Calu3 (cell line): ENCODE measurements around the gene CCDC97. TPM values are rescaled to one million over a fixed set of nuclear protein-coding genes. Genes with fewer than 3 reads are reported as not detected.

Source experiments
- BruUV-seq: library from RNA; stranded (reverse); fragments of 400-500 nt; replicated peaks from 2 replicates; lab custom pipeline; 2021; lab: Mats Ljungman, UMichigan
- CTCF ChIA-PET: fragments of 300-600 bp; sonication (Branson Sonifier 250); formaldehyde crosslinking; loops from one replicate; lab custom pipeline; 2022; ENCODE audit warnings: antibody characterized with exemption; lab: Charles Lee
- DNase-seq: peaks from one replicate; pipeline ENCODE4 v3.0.0; 2022
- H3K27ac Mint-ChIP-seq: one replicate; pipeline ENCODE4 v1.8.0; 2022; ENCODE audit warnings: mixed read lengths; ENCODE audit not compliant: unreplicated experiment
- H3K27me3 Mint-ChIP-seq: one replicate; pipeline ENCODE4 v1.8.0; 2022; ENCODE audit warnings: mixed read lengths; ENCODE audit not compliant: unreplicated experiment
- H3K36me3 Mint-ChIP-seq: one replicate; pipeline ENCODE4 v1.8.0; 2022; ENCODE audit warnings: mild to moderate bottlenecking, moderate library complexity, mixed read lengths; ENCODE audit not compliant: insufficient read depth, unreplicated experiment
- H3K4me1 Mint-ChIP-seq: one replicate; pipeline ENCODE4 v1.8.0; 2022; ENCODE audit warnings: mild to moderate bottlenecking, low read depth, mixed read lengths; ENCODE audit not compliant: unreplicated experiment
- H3K4me3 Mint-ChIP-seq: one replicate; pipeline ENCODE4 v1.8.0; 2022; ENCODE audit warnings: mild to moderate bottlenecking, low read depth, moderate library complexity, mixed read lengths; ENCODE audit not compliant: unreplicated experiment
- H3K9me3 Mint-ChIP-seq: one replicate; pipeline ENCODE4 v1.8.0; 2022; ENCODE audit warnings: low read depth, mixed read lengths; ENCODE audit not compliant: unreplicated experiment
- CTCF ChIP-seq: fragments of 200-600 bp; IDR thresholded peaks from one replicate; pipeline ENCODE4 v1.8.0; 2022; ENCODE audit warnings: antibody characterized with exemption; ENCODE audit not compliant: unreplicated experiment
- intact Hi-C: fragments of 100-400 bp; cut with micrococcal nuclease; formaldehyde crosslinking; loops from one replicate; pipeline ENCODE4 v1.10.0; 2022; ENCODE audit not compliant: unreplicated experiment
- total RNA-seq: library from RNA; stranded (reverse); gene quantifications from 2 replicates; pipeline ENCODE4 v1.2.3, GENCODE V29; 2022

Gene CCDC97
- total RNA-seq, 1 experiment from 2014 or later, result 45.8 TPM

DNA sequence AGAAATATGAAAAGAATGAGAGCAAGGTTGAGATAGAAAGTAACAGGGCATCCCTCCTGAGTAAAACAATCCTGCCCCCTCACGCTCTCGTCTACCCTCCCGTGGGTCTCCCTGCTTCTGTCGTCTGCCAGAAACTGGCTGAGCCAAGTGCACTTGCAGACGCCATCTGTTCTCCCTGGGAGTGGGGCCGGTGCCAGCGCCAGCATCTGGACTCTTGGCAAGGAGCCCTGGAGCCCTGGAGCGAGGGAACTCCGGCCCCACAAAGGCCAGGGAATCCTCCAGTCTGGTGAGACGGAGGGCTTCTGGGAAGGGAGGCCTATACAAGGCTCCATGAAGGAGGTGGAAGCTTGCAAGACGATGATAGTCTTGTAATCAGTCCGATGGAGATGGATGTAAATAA lies 64.0 kb downstream of the CCDC97 start:
- Mint-ChIP-seq H3K9me3 (no peaks in the 10 kb centered on the region), H3K4me3 (no peak overlapping the region), H3K4me1 (peaks cover 22% of the 10 kb centered on the region), H3K27ac (no peak overlapping the region), H3K36me3 (peaks cover 16% of the 10 kb centered on the region), H3K27me3 (no peaks in the 10 kb centered on the region)
- no peak for TF ChIP-seq CTCF
- intact Hi-C loops, result no loop called here
- no TSS peak for BruUV-seq
- DNase-seq, result no peak
- CTCF ChIA-PET, result no interaction called here

Other genes with a start within 250 kb of the CCDC97 start
- gene CYP2A13, start 221.7 kb upstream of the CCDC97 start, total RNA-seq, result not detected in 2 replicates
- not detected in 2 replicates for gene CYP2F1, start 195.7 kb upstream of the CCDC97 start, total RNA-seq
- 4.9 and 8.9 TPM in 2 replicates for gene CYP2S1, start 117.0 kb upstream of the CCDC97 start, total RNA-seq
- gene AXL, start 90.9 kb upstream of the CCDC97 start, total RNA-seq, result 107 and 118 TPM in 2 replicates
- gene HNRNPUL1, start 45.8 kb upstream of the CCDC97 start, total RNA-seq, result 320 and 370 TPM in 2 replicates
- 39.2 and 42.0 TPM in 2 replicates for gene TGFB1, start 43.8 kb downstream of the CCDC97 start, total RNA-seq
- gene B9D2, start 54.0 kb downstream of the CCDC97 start, total RNA-seq, result 6.4 and 8.5 TPM in 2 replicates
- 3.9 and 5.0 TPM in 2 replicates for gene TMEM91, start 66.4 kb downstream of the CCDC97 start, total RNA-seq
- gene EXOSC5, start 87.2 kb downstream of the CCDC97 start, total RNA-seq, result 44.7 and 49.5 TPM in 2 replicates
- gene BCKDHA, start 87.6 kb downstream of the CCDC97 start, total RNA-seq, result 19.8 and 25.2 TPM in 2 replicates
- gene B3GNT8, start 117.2 kb downstream of the CCDC97 start, total RNA-seq, result 0.19 TPM in 1 of 2 replicates, not detected in the other
- 50.5 and 50.8 TPM in 2 replicates for gene DMAC2, start 129.7 kb downstream of the CCDC97 start, total RNA-seq
- gene ERICH4, start 133.0 kb downstream of the CCDC97 start, total RNA-seq, result not detected in 2 replicates